Measurements from ENCODE around the gene PROZ.

GRCh38 chr13:113209336-113209758, 50.9 kb downstream of the PROZ start, which contains the start of gene CUL4A:
- TF ChIP-seq EZH2 (IDR thresholded peaks at IDR 0.05; ENCODE audit: insufficient read depth, poor library complexity, severe bottlenecking) (no peak), EZH2phosphoT487 (IDR thresholded peaks at IDR 0.05; ENCODE audit: insufficient read depth, low read depth) (no peak)
